GM19238 (cell line): ENCODE measurements around the gene JAML.

Experiments
- DNase-seq: peaks from one replicate; pipeline ENCODE4 v3.0.0; 2011; ENCODE audit warnings: low spot score; ENCODE audit not compliant: insufficient read length

The JAML gene

GRCh38 chr11:118240999-118241763, 16.4 kb upstream of the JAML start:
- no peak for DNase-seq

GRCh38 chr11:118239509-118240205, 14.8 kb upstream of the JAML start:
- no peak for DNase-seq

- no peak for DNase-seq
Observed at GRCh38 chr11:118238929-118239328, 14.1 kb upstream of the JAML start.

GRCh38 chr11:118238421-118238820, 13.6 kb upstream of the JAML start:
- no peak for DNase-seq

DNA sequence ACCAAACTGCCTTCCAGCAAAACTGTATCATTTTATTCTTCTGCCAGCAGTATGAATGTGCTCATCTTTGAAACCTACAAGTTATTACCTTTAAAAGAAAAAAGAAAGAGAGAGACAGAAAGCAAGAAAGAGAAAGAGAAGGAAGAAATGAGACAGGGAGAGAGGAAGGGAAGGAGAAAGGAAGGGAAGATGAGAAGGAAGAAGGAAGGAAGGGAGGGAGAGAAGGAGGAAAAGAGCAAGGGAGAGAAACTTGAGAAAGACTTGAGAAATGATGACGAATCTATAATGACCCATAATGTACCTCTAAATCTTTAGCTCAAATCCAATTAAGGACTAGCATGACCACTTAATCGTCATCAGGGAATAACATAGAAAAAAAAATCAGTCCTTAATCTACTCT, 11.4 kb upstream of the JAML start:
- no peak for DNase-seq

- DNase-seq, result no peak
Observed at GRCh38 chr11:118234833-118235232, 10.0 kb upstream of the JAML start.

- no peak for DNase-seq
Observed at GRCh38 chr11:118233850-118234249, 9.0 kb upstream of the JAML start.

- DNase-seq, result no peak
Observed at GRCh38 chr11:118233377-118233776, 8.6 kb upstream of the JAML start.

- no peak for DNase-seq
Observed at GRCh38 chr11:118232659-118233058, 7.8 kb upstream of the JAML start.

DNA sequence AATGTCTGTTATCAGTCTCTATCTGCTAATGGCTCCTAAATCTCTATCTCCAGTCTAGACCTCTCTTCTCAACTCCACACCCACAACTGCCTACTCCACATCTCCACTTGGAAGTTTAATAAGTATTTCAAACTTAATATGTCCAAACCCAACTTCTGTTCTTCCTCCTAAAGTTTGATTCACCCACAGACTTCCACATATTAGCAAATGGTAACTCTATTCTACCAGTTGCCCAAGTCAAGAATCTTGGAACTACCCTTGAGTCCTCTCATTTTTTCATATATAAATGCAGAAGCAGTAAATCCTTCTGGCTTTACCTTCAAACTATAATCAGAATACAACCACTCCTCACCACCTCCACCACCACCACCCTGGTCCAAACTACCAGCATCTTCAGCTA, 6.7 kb upstream of the JAML start:
- no peak for DNase-seq

DNA sequence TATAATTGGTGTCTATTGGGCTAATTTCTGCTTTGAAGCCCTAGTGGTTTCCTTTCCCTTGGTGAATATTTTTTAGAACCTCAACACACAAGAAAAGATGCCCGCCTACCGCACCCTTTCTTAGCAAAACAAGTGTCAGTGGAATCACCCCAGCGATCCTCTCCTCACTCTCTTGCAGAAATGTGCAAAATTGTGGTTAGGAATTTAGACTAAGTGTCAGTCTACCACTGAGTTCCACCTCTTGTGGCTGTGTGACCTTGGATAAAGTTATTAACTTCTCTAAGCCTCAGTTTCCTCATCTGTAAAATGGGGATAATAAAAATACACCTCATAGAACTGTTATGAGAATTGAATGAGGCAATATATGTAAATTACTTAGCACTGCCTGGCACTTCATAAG, 5.3 kb upstream of the JAML start:
- DNase-seq, result no peak

DNA sequence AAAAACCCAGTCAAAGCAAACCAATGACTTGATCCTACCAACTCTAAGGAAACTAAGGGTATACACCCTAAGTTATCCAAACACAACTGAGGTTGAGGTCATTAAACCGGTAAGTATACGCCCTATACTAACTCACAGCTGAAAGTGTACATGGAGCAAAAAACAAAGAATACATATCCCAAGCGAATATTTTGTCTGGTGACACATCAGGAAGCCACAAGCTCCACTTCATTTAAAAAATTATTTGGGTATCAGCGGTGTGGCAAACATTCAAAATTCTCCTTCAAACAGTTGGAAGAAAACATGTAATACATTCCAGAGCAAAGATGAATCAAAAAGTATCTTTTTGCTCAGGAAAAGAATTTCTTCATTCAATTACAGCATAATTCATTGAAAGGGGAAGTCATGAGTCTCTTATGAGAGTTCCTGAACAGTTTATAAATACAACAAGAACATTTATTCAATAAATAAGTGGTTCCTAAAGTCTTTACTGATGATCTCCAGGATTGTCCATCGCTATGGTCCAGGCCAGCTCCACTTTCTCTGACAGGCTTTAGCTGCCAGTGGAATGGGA, 4.5 kb upstream of the JAML start:
- DNase-seq, result no peak

DNA sequence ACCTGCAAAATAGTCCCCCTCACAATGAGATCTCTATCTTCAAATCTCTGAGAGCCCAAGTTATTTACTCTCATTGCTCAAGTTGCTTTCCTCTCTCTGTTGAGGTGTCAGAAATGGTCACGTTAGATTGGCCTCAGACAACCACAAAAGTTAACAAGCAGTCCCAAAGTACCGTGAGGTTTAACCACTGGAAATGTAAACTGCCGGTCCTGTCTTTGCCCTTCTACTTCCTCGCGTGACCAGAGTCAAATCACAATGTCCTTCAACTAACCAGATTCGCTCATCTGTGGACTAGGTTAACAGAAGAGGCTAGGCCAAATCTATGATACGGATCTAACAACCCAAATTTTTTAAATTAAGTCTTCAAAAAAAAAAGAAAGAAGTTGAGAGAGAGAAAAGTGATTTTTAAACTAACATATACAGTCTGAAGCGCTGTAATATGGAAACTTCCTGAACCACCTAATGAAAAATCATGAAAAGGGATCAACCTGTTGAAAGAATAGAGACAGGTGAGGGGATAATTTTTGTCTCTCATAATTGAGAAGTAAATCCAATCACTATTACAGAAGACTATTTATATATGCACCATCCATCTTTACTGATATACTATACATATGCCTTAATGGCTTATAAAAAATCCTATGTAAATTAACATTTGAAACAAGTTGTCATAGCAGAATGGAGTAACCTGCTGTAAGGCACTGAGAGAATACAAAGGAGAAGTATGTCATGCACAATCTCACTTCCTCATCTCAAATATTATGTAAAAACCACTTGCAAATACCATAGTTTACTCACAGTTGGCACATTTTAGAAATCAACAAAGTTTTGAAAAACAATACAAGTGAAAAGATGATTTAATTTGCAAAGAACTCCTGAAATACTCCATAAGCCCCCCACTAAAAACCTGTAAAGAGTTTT, 3.3 kb upstream of the JAML start:
- no peak for DNase-seq

GRCh38 chr11:118226781-118227180, 2.0 kb upstream of the JAML start:
- DNase-seq, result no peak

GRCh38 chr11:118226296-118226695, 1.5 kb upstream of the JAML start:
- no peak for DNase-seq

- no peak for DNase-seq
Observed at GRCh38 chr11:118223992-118224391, 819 bp downstream of the JAML start.

DNA sequence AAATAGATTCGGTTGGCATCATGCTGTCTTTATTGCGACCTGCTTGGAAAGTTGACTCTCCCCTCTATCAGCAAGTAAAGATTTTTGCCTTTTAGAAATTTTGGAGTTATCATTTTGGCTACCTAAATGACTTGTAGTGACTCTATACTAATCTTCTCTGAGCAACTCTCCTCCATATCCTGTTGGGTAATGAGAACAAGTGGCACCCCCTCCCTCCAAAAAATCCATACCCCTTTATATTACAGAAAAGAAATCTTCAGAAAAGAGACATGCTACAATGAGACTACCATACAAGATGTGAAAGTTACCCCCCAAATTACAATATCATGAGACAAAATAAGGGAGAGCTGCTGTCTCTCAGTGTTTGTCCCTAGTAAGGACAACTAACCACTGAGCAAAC, 1.2 kb downstream of the JAML start:
- no peak for DNase-seq

- DNase-seq, result no peak
Observed at GRCh38 chr11:118222437-118222836, 2.4 kb downstream of the JAML start.

DNA sequence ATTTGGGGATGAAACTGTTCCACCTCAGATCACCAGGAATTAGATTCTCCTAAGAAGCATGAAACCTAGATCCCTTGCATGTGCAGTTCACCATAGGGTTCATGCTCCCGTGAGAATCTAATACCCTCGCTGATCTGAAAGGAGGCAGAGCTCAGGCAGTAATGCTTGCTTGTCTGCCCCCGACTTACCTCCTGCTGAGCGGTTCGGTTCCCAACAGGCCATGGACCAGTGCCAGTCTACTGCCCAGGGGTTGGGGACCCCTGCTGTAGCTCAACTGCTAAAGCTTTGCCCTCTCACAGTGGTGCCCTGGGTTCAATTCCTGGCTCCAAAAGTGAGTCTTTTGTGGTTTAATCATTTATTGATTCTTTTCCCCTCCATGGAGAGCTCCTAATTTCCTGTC, 3.4 kb downstream of the JAML start:
- DNase-seq, result no peak

DNA sequence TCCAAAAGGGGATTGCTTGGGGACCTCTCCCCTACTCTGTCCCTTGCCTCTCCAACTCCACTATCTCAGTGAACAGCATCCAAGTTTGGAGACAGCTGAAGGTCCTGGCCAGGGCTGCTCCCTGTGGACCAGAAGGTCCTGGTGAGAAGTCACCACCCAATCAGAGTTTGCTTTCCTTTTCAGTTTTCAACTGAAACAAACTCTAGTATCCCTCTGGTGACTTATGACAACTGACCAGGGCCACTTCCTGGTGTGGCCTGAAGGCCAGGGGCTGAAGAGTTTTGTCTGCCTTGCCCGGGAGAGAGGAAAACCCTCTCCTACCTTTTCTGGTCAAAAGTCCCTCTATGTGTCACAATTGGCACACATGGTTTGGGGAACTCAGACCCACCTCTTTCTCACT, 5.1 kb downstream of the JAML start:
- DNase-seq, result no peak

- no peak for DNase-seq
Observed at GRCh38 chr11:118219244-118219643, 5.6 kb downstream of the JAML start.

DNA sequence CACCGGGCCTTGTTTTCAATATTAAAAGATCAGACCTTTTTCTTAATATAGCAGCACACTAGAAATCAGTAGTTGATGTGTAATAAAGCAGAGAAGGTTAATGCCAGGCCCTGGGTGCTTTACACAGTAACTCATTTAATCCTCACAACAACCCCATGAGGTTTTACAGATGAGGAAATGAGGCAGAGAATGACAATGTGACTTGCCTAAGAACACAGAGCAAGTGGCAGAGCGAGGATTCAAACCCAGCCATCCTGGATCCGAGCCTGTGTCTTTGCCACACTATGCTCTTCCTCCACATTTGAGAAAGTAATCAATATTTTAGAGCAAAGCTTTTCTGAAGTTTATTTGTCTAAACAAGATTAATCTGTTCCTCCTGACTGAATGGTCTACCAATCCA, 7.2 kb downstream of the JAML start:
- no peak for DNase-seq
